HG02678 (cell line): Measurements from ENCODE around the gene RAMP3.
"Not testable (repeated sequence)": the region's sequence is repeated elsewhere in the genome, so short reads cannot be mapped to it uniquely, and the experiment has no call there.

ENCODE experiments used
- ATAC-seq: cut with Tn5 transposase; IDR thresholded peaks from one replicate; pipeline ENCODE4 v1.9.1; 2021; ENCODE audit warnings: mild to moderate bottlenecking, moderate library complexity; ENCODE audit not compliant: unreplicated experiment

The RAMP3 gene

DNA sequence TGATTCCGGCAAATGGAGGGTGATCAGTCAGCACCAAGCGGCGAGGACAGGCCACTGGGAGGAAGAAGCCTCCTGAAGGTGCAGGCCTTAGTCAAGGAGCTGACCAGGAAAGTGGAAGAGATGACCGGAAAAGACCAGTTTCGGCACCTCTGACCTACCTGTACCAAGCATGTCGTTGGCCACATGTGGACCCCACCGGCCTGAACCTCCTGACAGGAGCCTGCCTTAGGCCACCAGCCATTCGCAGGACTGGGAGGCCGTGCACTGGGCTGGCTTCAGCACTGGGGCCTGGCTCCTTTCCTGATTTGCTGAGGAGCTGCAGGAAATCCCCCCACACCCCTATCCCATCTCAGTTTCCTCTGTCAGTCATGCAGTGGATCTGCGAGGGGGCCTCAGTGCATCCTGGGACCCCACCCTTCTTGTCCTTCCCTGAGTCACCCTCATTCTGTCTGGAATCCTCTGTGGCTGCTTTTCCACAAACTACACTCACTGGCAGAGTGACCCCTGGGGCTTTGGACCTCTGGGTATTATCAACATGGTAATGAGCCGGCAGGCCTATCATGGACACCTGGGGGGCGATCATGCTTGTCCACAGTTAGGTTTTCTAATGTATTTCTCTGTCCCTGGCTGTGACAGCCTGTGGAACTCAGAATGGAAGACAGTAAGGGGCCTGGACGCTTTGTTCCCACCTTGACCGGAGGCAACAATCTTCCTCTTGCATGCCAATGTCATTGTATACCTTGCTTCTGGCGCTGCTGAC, 33.0 kb downstream of the RAMP3 start:
- ATAC-seq, result no peak

DNA sequence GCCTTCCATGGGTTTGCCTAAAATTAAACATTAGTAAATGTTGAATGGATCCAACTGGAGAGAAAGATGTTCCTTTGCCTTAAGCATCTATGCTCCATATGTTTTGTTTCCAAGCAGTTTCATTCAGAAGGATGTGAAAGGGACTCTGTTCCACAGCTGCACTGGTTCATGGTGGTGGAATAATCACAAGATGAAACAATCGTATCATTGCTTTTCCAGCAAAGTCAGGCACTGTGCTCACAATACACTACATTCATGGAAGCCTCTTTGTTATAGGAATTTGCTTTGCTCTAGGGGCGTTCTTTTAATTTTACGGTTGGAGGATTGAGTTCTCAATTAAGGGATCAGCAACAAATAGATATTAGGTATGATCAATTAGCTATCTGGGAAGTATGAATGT, 33.8 kb downstream of the RAMP3 start:
- no peak for ATAC-seq

DNA sequence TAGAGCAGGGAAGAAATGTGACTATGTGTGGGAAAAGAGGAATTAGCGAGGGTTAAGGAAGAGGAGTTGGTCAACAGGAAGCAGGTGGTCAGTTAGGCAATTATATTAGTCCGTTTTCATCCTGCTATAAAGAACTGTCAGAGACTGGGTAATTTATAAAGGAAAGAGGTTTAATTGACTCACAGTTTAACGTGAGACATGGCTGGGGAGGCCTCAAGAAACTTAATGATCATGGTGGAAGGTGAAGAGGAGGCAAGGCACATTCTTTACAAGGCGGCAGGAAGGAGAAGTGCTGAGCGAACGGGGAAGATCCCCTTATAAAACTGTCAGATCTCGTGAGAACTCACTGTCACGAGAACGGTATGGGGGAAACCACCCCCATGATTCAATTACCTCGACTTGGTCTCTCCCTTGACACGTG, 35.0 kb downstream of the RAMP3 start:
- ATAC-seq, result no peak

DNA sequence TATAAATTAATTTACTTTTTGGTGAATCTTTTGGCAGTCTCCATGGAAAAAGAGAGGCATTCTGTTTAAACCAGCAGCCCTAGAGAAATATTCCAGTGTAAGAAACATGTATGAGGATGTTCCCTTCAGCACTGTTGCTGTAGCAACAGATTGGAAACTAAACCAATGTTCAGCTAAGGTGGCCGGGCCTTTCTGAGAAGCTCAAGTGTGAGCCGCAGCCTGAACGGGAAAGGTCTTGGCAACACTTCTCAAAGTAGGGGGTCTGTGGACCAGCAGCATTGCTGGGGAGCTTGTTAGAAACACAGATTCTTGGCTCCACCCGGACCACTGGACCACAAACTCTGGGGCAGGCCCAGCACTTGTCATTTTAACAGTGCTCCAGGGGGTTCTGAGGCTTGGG, 36.2 kb downstream of the RAMP3 start:
- ATAC-seq, result no peak

DNA sequence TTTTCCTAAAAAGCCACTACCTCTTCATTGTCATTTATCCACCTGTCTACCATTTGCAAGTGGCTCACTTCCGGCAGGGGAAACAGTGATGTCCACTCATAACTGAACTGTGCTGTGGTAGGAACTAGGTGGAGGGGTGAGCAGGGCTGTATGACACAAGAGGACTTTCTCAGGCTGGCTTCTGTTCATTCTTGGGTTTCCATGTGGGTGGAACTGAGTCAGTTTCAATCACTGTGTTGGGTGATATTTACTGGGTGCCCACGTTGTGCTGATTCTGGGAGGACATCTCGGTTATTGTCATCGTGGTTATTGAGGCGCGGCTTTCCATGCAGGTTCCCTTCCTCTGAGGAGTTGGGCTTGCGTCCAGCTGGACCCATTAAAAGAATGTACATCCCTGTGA, 38.8 kb downstream of the RAMP3 start:
- ATAC-seq, result peak; percentile 74

GRCh38 chr7:45197461-45197860, 39.9 kb downstream of the RAMP3 start:
- ATAC-seq, result no peak

- ATAC-seq, result no peak
Measured at GRCh38 chr7:45198986-45199385, 41.4 kb downstream of the RAMP3 start.

- ATAC-seq, result no peak
Measured at GRCh38 chr7:45199506-45199905, 41.9 kb downstream of the RAMP3 start.

GRCh38 chr7:45202625-45203024, 45.0 kb downstream of the RAMP3 start:
- ATAC-seq, result no peak

DNA sequence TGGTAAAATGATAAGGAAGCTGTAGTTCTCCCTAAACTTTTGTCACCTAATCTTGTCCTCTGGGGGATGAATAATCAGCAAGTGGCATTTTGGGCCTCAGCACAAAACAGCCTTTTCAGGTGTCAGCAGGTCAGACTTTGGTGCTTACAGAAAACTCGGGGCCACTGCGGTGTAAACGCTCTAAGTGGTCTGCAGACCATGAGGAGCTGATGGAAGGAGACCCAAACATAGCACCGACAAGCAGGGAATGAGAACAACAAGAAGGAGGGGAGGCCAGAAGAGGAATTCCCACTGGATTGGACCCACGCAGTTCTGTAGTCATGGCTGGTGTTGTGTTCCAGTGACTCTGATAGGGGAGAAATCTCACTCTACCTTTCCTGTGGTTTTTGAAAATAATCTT, 45.4 kb downstream of the RAMP3 start:
- no peak for ATAC-seq

DNA sequence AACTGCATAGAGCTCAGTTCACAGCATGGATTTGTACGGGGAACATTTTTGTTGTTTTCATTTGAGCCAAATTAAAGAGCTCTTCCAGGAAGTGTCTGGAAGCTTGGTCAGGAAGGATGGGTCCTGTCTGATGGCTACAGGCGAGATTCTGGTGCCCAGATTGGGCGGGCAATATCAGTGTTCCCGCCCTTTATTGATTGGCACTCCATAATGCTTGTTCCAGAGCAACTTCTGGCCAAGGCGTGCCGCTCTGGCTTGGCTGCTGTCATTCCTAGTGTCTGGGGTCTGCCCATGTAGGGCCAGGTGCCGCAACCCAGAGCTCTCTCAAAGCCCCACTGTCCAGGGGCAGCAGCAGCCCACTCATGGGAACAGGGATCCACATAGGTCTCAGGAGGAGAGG, 45.9 kb downstream of the RAMP3 start:
- ATAC-seq, result no peak

GRCh38 chr7:45203936-45204445, 46.4 kb downstream of the RAMP3 start:
- ATAC-seq, result no peak

DNA sequence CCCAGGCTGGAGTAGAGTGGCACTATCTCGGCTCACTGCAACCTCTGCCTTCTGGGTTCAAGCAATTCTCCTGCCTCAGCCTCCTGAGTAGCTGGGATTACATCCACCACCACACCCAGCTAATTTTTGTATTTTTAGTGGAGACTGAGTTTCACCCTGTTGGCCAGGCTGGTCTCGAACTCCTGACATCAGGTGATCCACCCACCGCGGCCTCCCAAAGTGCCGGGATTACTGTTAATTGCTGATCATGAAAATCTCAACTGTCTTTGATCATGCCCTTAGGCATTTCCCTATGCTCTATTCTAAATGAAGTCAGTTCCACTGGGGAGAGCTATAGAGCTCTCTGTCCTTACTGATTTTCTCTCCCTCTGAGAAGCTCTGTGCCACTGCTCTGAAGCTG, 48.7 kb downstream of the RAMP3 start:
- ATAC-seq, result not testable (repeated sequence)

- ATAC-seq, result not testable (repeated sequence)
Measured at GRCh38 chr7:45209909-45210308, 52.3 kb downstream of the RAMP3 start.

DNA sequence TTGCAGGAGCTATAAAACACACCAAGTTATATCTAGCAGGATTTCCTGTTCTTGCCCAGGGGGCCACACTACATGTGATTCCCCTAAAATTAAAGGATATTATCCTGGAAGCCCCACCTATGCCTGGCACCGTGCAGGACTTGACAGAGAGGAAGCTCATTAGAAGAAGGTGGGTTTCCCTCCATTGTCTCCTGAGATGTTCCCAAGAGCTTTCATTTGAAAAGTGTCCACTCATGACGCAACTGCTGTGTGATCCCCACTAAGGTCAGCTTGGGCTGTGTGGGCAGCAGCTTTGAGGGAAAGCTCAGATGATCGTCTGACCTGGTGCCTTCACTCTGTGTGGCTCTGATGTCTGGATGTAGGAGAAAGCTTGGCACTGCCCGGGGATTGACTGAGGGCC, 53.5 kb downstream of the RAMP3 start:
- no peak for ATAC-seq

- no peak for ATAC-seq
Measured at GRCh38 chr7:45211958-45212357, 54.4 kb downstream of the RAMP3 start.

DNA sequence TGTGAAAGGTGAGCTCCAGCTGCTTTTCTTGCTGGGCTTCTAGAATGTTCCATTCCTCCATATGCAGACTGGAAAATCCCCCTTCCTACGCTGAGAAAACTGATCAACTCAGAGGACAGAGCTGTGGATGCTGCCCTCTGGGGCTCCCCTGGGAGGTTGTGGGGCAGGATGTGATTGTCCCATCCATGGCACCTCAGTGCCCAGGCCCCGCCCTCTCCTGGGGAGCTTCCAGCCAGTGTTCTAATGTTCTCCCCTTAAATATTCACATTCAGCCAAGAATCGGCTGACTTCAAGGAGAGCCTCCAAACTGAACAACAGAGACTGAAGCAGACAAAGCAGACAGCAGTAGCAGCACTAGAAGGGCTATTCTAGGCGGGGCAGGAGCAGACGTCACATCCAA, 55.0 kb downstream of the RAMP3 start:
- ATAC-seq, result no peak

GRCh38 chr7:45215601-45216062, 58.0 kb downstream of the RAMP3 start:
- ATAC-seq, result no peak

DNA sequence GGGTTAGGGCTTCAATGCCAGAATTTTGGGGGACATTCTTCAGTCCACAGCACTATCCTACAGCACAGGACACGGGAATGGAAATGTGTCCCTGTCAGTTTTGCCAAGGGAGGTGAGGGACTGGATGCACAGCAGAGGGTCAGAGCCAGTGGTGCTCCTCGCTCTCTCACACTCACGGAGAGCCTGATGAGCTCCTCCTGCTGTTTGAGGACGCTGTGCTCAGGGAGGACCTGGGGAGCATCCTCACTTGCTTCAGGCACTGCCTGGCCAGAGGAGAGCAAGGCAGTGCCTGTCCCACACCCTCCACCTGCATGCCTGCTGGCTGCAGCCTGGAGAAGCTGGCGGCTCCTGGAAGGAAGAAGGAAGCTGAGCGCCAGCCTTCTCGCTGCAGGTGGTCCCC, 58.6 kb downstream of the RAMP3 start:
- no peak for ATAC-seq

- ATAC-seq, result no peak
Measured at GRCh38 chr7:45216622-45217165, 59.1 kb downstream of the RAMP3 start.

DNA sequence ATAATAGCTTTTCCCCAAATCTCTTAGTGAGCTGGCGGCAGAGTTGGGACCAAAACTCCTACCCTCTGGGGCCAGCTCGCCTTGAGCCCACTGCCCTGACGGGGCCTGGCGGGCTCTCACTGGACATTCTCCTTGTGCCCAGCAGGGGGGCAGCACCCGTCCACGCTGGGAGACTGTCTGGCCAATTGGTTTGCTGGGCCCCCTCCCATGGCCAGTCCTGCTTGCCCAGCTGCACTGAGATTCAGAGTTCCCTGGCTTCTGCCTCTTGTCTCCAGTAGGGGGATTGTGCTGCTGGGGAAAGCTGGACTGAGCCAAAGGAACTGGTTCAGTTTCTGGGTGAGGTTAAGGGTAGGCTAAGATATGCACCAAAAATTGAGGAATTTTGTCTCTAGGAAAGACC, 59.8 kb downstream of the RAMP3 start:
- ATAC-seq, result no peak

DNA sequence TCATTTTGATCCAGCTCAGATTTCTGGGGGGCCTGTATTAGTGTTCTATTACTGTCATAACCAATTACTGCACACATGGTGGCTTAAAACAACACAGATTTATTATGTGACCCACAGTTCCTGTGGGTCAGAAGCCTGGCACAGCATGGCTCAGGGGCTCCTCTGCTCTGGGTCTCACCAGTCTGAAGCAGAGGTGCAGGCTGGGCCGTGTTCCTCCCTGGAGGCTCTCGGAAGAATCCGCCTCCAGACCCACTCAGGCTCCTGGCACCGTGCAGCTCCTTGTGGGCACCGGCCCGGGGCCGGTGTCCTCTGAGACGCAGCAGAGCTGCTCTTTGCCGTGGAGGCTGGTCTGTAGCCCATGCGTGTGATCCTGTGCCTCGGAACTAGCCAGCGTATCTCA, 61.5 kb downstream of the RAMP3 start:
- ATAC-seq, result no peak
